H9 (cell line): Measurements from ENCODE around the gene TEX28. TPM values are rescaled to one million over a fixed set of nuclear protein-coding genes. Genes with fewer than 3 reads are reported as not detected.
"Not testable (repeated sequence)": the region's sequence is repeated elsewhere in the genome, so short reads cannot be mapped to it uniquely, and the experiment has no call there.

ENCODE experiments used
- DNase-seq: peaks from one replicate; pipeline ENCODE4 v3.0.0-alpha.2; 2017
- H2AFZ ChIP-seq: one replicate; pipeline ENCODE4 v1.6.1; 2013; ENCODE audit warnings: mild to moderate bottlenecking, low read length, control low read depth, moderate library complexity
- H2AK5ac ChIP-seq: 2 replicates; pipeline ENCODE4 v1.6.1; 2013; ENCODE audit warnings: low read length, control low read depth, mixed read lengths; ENCODE audit not compliant: insufficient read length
- H2BK120ac ChIP-seq: one replicate; pipeline ENCODE4 v1.6.1; 2013; ENCODE audit warnings: low read depth, mild to moderate bottlenecking, low read length, control low read depth, inconsistent platforms; ENCODE audit not compliant: poor library complexity, severe bottlenecking
- H2BK12ac ChIP-seq: 2 replicates; pipeline ENCODE4 v1.6.1; 2013; ENCODE audit warnings: low read length, control low read depth, mixed read lengths, low read depth; ENCODE audit not compliant: insufficient read length
- H2BK15ac ChIP-seq: 2 replicates; pipeline ENCODE4 v1.6.1; 2013; ENCODE audit warnings: low read depth, low read length, control low read depth
- H2BK20ac ChIP-seq: one replicate; pipeline ENCODE4 v1.6.1; 2013; ENCODE audit warnings: low read depth, mild to moderate bottlenecking, low read length, control low read depth, inconsistent platforms; ENCODE audit not compliant: poor library complexity, severe bottlenecking
- H2BK5ac ChIP-seq: 2 replicates; pipeline ENCODE4 v1.6.1; 2013; ENCODE audit warnings: low read length, control low read depth, mixed read lengths; ENCODE audit not compliant: insufficient read length
- H3K14ac ChIP-seq: 2 replicates; pipeline ENCODE4 v1.6.1; 2013; ENCODE audit warnings: low read length, control low read depth; ENCODE audit not compliant: insufficient read depth
- H3K18ac ChIP-seq: 2 replicates; pipeline ENCODE4 v1.6.1; 2013; ENCODE audit warnings: low read depth, mild to moderate bottlenecking, mixed read lengths, low read length, control low read depth; ENCODE audit not compliant: insufficient read length
- H3K23ac ChIP-seq: 2 replicates; pipeline ENCODE4 v1.6.1; 2013; ENCODE audit warnings: low read length, control low read depth, mixed read lengths, low read depth; ENCODE audit not compliant: insufficient read length
- H3K23me2 ChIP-seq: 2 replicates; pipeline ENCODE4 v1.6.1; 2013; ENCODE audit warnings: low read depth, mild to moderate bottlenecking, mixed read lengths, low read length, control low read depth; ENCODE audit not compliant: insufficient read length, poor library complexity, severe bottlenecking
- H3K27ac ChIP-seq: 2 replicates; pipeline ENCODE4 v1.5.1; 2013; ENCODE audit warnings: low read length, control low read depth, mixed read lengths, low read depth; ENCODE audit not compliant: insufficient read length
- H3K27me3 ChIP-seq: 2 replicates; pipeline ENCODE4 v1.6.1; 2013; ENCODE audit warnings: low read length, control low read depth, inconsistent platforms; ENCODE audit not compliant: insufficient read depth
- H3K4ac ChIP-seq: 2 replicates; pipeline ENCODE4 v1.6.1; 2013; ENCODE audit warnings: low read depth, mild to moderate bottlenecking, control low read depth, inconsistent platforms, low read length, moderate library complexity
- H3K4me1 ChIP-seq: 2 replicates; pipeline ENCODE4 v1.6.1; 2013; ENCODE audit warnings: low read length, control low read depth, inconsistent platforms; ENCODE audit not compliant: insufficient read depth
- H3K4me2 ChIP-seq: 2 replicates; pipeline ENCODE4 v1.6.1; 2013; ENCODE audit warnings: low read length, control low read depth, mixed read lengths; ENCODE audit not compliant: insufficient read length, insufficient read depth
- H3K56ac ChIP-seq: 2 replicates; pipeline ENCODE4 v1.6.1; 2013; ENCODE audit warnings: low read depth, mild to moderate bottlenecking, mixed read lengths, low read length, control low read depth; ENCODE audit not compliant: insufficient read length
- H3K79me1 ChIP-seq: 2 replicates; pipeline ENCODE4 v1.6.1; 2013; ENCODE audit warnings: low read depth, mild to moderate bottlenecking, moderate library complexity, low read length, control low read depth, inconsistent platforms; ENCODE audit not compliant: insufficient read depth, poor library complexity, severe bottlenecking
- H3K79me2 ChIP-seq: 2 replicates; pipeline ENCODE4 v1.6.1; 2013; ENCODE audit warnings: low read length, control low read depth, inconsistent platforms; ENCODE audit not compliant: insufficient read depth
- H3K9ac ChIP-seq: 2 replicates; pipeline ENCODE4 v1.6.1; 2013; ENCODE audit warnings: low read length, control low read depth, mixed read lengths; ENCODE audit not compliant: insufficient read length; ENCODE audit errors: extremely low read depth
- H3K9me3 ChIP-seq: one replicate; pipeline ENCODE4 v1.6.1; 2013; ENCODE audit warnings: low read depth, low read length, inconsistent platforms; ENCODE audit not compliant: control insufficient read depth
- H3T11ph ChIP-seq: one replicate; pipeline ENCODE4 v1.6.1; 2013; ENCODE audit warnings: mild to moderate bottlenecking, low read length, control low read depth, inconsistent platforms
- H4K20me1 ChIP-seq: one replicate; pipeline ENCODE4 v1.6.1; 2013; ENCODE audit not compliant: control insufficient read depth, insufficient read length, insufficient read depth
- H4K5ac ChIP-seq: 2 replicates; pipeline ENCODE4 v1.6.1; 2013; ENCODE audit warnings: low read depth, mild to moderate bottlenecking, mixed read lengths, low read length, control low read depth; ENCODE audit not compliant: insufficient read length
- H4K8ac ChIP-seq: replicated peaks from 2 replicates; pipeline ENCODE4 v1.6.1; 2013; ENCODE audit warnings: low read length, control low read depth, mixed read lengths, low read depth; ENCODE audit not compliant: insufficient read length
- H4K91ac ChIP-seq: 2 replicates; pipeline ENCODE4 v1.6.1; 2013; ENCODE audit warnings: low read depth, mild to moderate bottlenecking, moderate library complexity, mixed read lengths, low read length, control low read depth; ENCODE audit not compliant: insufficient read length
- H3K27ac Mint-ChIP-seq, 3 experiments: 2 replicates in 2 of 3; 3 replicates in 1 of 3; pipeline ENCODE4 v1.8.0; 2020 to 2021; ENCODE audit warnings: mixed read lengths in 3 of 3, mild to moderate bottlenecking in 1 of 3, moderate library complexity in 1 of 3
- H3K27me3 Mint-ChIP-seq: 2 replicates; pipeline ENCODE4 v1.8.0; 2021; ENCODE audit warnings: low read depth, mild to moderate bottlenecking, moderate library complexity, mixed read lengths
- H3K36me3 Mint-ChIP-seq, 3 experiments: 2 replicates in 2 of 3; 3 replicates in 1 of 3; pipeline ENCODE4 v1.8.0; 2020 to 2021; ENCODE audit warnings: low read depth in 3 of 3, mixed read lengths in 3 of 3; ENCODE audit not compliant: insufficient read depth in 1 of 3
- H3K4me1 Mint-ChIP-seq, 2 experiments: 2 replicates each; pipeline ENCODE4 v1.8.0; 2020; ENCODE audit warnings: mixed read lengths in 2 of 2
- H3K4me3 Mint-ChIP-seq, 2 experiments: 2 replicates in 1 of 2; 3 replicates in 1 of 2; pipeline ENCODE4 v1.8.0; 2020 to 2021; ENCODE audit warnings: mild to moderate bottlenecking in 2 of 2, mixed read lengths in 2 of 2, moderate library complexity in 1 of 2
- H3K9me3 Mint-ChIP-seq, 2 experiments: 2 replicates in 1 of 2; 3 replicates in 1 of 2; pipeline ENCODE4 v1.8.0; 2020; ENCODE audit warnings: mild to moderate bottlenecking in 2 of 2, mixed read lengths in 2 of 2, moderate library complexity in 1 of 2
- WGBS: extraction: QIAGEN DNeasy Blood & Tissue Kit; methylation state at CpG from one replicate; pipeline ENCODE4 v1.1.7; 2013; ENCODE audit warnings: missing lambda C conversion rate, low lambda C conversion rate, mixed read lengths; ENCODE audit not compliant: insufficient read length; ENCODE audit errors: extremely low coverage; 5-methylcytosine and 5-hydroxymethylcytosine counted together
- total RNA-seq: library from RNA; stranded (reverse); gene quantifications from 2 replicates; pipeline ENCODE4 v1.2.1, GENCODE V29; 2021

Gene TEX28
- total RNA-seq, 1 experiment from 2014 or later, result not detected

DNA sequence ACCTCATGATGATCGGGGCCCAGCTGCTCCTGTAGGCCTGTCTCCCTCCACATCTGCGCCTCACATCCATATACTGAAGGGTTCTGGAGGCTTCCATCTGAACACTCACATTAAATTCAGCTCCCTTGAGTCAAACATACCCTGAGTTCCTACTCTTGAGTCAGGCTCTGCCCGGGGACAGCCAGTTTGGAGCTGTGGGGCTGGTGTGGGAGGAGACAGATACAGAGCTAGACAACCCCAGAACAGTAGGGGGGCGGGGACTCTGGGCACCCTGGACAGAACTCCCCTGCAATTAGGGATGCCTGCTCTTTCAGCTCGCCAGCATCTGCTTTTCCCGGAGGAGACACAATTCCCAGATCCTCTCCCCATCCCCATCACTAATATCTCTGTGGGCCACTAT lies 31.9 kb downstream of the TEX28 start:
- not testable (repeated sequence) for H2BK120ac ChIP-seq, H4K5ac ChIP-seq, H3K79me2 ChIP-seq, H3K79me1 ChIP-seq, H3K18ac ChIP-seq, H3K14ac ChIP-seq, H2AK5ac ChIP-seq, H3K23ac ChIP-seq, H3T11ph ChIP-seq, H2BK15ac ChIP-seq, H4K8ac ChIP-seq, H3K36me3 Mint-ChIP-seq, H3K27ac Mint-ChIP-seq, H3K4me1 ChIP-seq, H2BK5ac ChIP-seq, H3K27me3 ChIP-seq, H2AFZ ChIP-seq, H3K56ac ChIP-seq, H2BK12ac ChIP-seq, H3K4me3 Mint-ChIP-seq, DNase-seq, H3K9me3 Mint-ChIP-seq, H3K27me3 Mint-ChIP-seq, H3K27ac ChIP-seq, H3K23me2 ChIP-seq, H3K9ac ChIP-seq, H4K91ac ChIP-seq, H3K9me3 ChIP-seq, H3K4me1 Mint-ChIP-seq, H2BK20ac ChIP-seq, H3K4ac ChIP-seq, H4K20me1 ChIP-seq, H3K4me2 ChIP-seq
- WGBS, result no CpG with 5 or more reads among the region's 6 CpGs

DNA sequence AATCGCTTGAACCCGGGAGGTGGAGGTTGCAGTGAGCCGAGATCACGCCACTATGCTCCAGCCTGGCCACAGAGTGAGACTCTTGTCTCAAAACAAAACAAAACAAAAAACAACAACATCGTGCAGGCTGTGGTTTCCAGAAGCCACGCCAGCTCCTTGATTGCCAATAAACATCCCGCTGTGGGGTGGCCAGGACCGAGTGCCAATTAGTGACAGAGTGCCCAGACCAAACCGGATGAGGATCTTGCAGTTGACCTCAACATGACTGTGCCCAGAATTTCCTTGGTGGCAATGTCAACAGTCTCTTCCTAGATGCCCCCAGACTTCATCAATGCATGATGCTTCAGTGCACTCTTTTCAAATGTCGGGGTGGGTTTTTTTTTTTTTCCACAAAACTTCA lies 36.2 kb downstream of the TEX28 start:
- H3K9me3 Mint-ChIP-seq, H3K9me3 ChIP-seq, H3K79me2 ChIP-seq, H3K4me1 Mint-ChIP-seq, H3K9ac ChIP-seq, H4K5ac ChIP-seq, H3K36me3 Mint-ChIP-seq, H3K4ac ChIP-seq, H2AFZ ChIP-seq, H3K4me2 ChIP-seq, H2BK20ac ChIP-seq, H3K27ac ChIP-seq, H2BK12ac ChIP-seq, H3K27me3 Mint-ChIP-seq, H3K56ac ChIP-seq, H3K18ac ChIP-seq, H3K79me1 ChIP-seq, H3K23ac ChIP-seq, H3K23me2 ChIP-seq, H3T11ph ChIP-seq, H3K4me1 ChIP-seq, H2BK120ac ChIP-seq, H4K20me1 ChIP-seq, H2BK5ac ChIP-seq, H2BK15ac ChIP-seq, DNase-seq, H2AK5ac ChIP-seq, H3K27ac Mint-ChIP-seq, H4K8ac ChIP-seq, H3K14ac ChIP-seq, H4K91ac ChIP-seq, H3K27me3 ChIP-seq, H3K4me3 Mint-ChIP-seq: not testable (repeated sequence)
- no CpG with 5 or more reads among the region's 10 CpGs for WGBS
